K562 (cell line): ENCODE measurements around the gene DDX20. TPM values are rescaled to one million over a fixed set of nuclear protein-coding genes. Genes with fewer than 3 reads are reported as not detected.

Experiments
- CTCF ChIP-seq, 3 experiments: IDR thresholded peaks in 2 of 3; conservative IDR thresholded peaks in 1 of 3; 2 replicates each; pipeline ENCODE4 v1.5.1; 2011 to 2012; ENCODE audit warnings: low read length in 3 of 3, mild to moderate bottlenecking in 3 of 3, control low read depth in 2 of 3, improper control_type of control experiment in 1 of 3, inconsistent platforms in 1 of 3, low read depth in 1 of 3, mixed read lengths in 1 of 3, moderate library complexity in 1 of 3; ENCODE audit not compliant: insufficient read depth in 2 of 3
- E2F4 ChIP-seq: sonication (generic); formaldehyde crosslinking; IDR thresholded peaks from 2 replicates; pipeline ENCODE4 v1.8.0; 2022; ENCODE audit warnings: mild to moderate bottlenecking, low read depth, missing genetic modification reagents
- FOS ChIP-seq: IDR thresholded peaks from 3 replicates; pipeline ENCODE4 v1.6.1; 2011; ENCODE audit not compliant: insufficient read length; ENCODE audit errors: extremely low read depth
- FOXM1 ChIP-seq, 2 experiments: fragments of 450-650 bp in 1 of 2; sonication (generic) in 1 of 2; formaldehyde crosslinking in 1 of 2; IDR thresholded peaks; 2 replicates each; pipeline versions ENCODE4 v1.6.1 to v1.9.0; 2017 to 2022; ENCODE audit warnings: low read depth in 2 of 2, mild to moderate bottlenecking in 2 of 2, missing genetic modification reagents in 1 of 2, moderate library complexity in 1 of 2
- GTF2A2 ChIP-seq: IDR thresholded peaks from 2 replicates; pipeline ENCODE4 v1.6.1; 2016; ENCODE audit warnings: mild to moderate bottlenecking, missing genetic modification characterization, missing compliant biosample characterization
- HNRNPUL1 ChIP-seq: fragments of 200-400 bp; formaldehyde crosslinking; IDR thresholded peaks from 2 replicates; pipeline ENCODE4 v1.6.1; 2017; ENCODE audit warnings: low read length
- HSF4 ChIP-seq: fragments of 250-450 bp; sonication (Bioruptor Pico); IDR thresholded peaks from 2 replicates; pipeline ENCODE4 v2.1.2; 2022; ENCODE audit warnings: mild to moderate bottlenecking, moderate library complexity, borderline replicate concordance
- KDM4B ChIP-seq, 2 experiments: fragments of 450-650 bp in 1 of 2; sonication (generic) in 1 of 2; IDR thresholded peaks; 2 replicates each; pipeline ENCODE4 v1.6.1; 2016 to 2017; ENCODE audit warnings: borderline replicate concordance in 2 of 2, antibody characterized with exemption in 1 of 2, low read depth in 1 of 2, mild to moderate bottlenecking in 1 of 2
- MNT ChIP-seq, 2 experiments: fragments of 450-650 bp; conservative IDR thresholded peaks; 2 replicates each; pipeline ENCODE4 v1.6.1; 2017; ENCODE audit warnings: mild to moderate bottlenecking in 2 of 2, moderate library complexity in 2 of 2
- MTA3 ChIP-seq: fragments of 450-650 bp; formaldehyde crosslinking; IDR thresholded peaks from 2 replicates; pipeline ENCODE4 v1.6.1; 2017; ENCODE audit warnings: mild to moderate bottlenecking, borderline replicate concordance
- NFYB ChIP-seq: IDR thresholded peaks from 2 replicates; pipeline ENCODE4 v1.6.1; 2011; ENCODE audit warnings: mild to moderate bottlenecking, moderate library complexity; ENCODE audit not compliant: insufficient read length; ENCODE audit errors: extremely low read depth
- NRF1 ChIP-seq, 2 experiments: fragments of 450-650 bp; IDR thresholded peaks in 1 of 2; conservative IDR thresholded peaks in 1 of 2; 2 replicates each; pipeline ENCODE4 v1.6.1; 2014; ENCODE audit warnings: mild to moderate bottlenecking in 2 of 2
- TAF1 ChIP-seq: IDR thresholded peaks from 2 replicates; pipeline ENCODE4 v1.6.1; 2011; ENCODE audit warnings: mild to moderate bottlenecking, low read length, moderate library complexity; ENCODE audit not compliant: insufficient read depth, control insufficient read depth, severe bottlenecking; ENCODE audit errors: extremely low read depth
- TBP ChIP-seq: optimal IDR thresholded peaks from 2 replicates; pipeline ENCODE3; 2011; ENCODE audit warnings: low read depth, low read length, improper control_type of control experiment
- TEAD1 ChIP-seq, 2 experiments: fragments of 450-650 bp in 1 of 2; sonication (generic) in 1 of 2; formaldehyde crosslinking; IDR thresholded peaks; 2 replicates each; pipeline versions ENCODE4 v1.4.0 to v1.8.0; 2020 to 2022; ENCODE audit warnings: mild to moderate bottlenecking in 2 of 2, missing genetic modification reagents in 1 of 2
- XRCC5 ChIP-seq: fragments of 200-400 bp; formaldehyde crosslinking; IDR thresholded peaks from 2 replicates; pipeline ENCODE4 v1.6.1; 2017; ENCODE audit warnings: low read depth, mild to moderate bottlenecking, low read length
- ZBTB33 ChIP-seq: sonication (generic); formaldehyde crosslinking; IDR thresholded peaks from 2 replicates; pipeline ENCODE4 v1.8.1; 2023; ENCODE audit warnings: mild to moderate bottlenecking, missing genetic modification reagents
- ZNF232 ChIP-seq: sonication (generic); formaldehyde crosslinking; IDR thresholded peaks from 2 replicates; pipeline ENCODE4 v1.8.0; 2022; ENCODE audit warnings: mild to moderate bottlenecking, missing genetic modification reagents
- ZNF431 ChIP-seq: sonication (generic); formaldehyde crosslinking; IDR thresholded peaks from 2 replicates; pipeline ENCODE4 v1.8.0; 2022; ENCODE audit warnings: mild to moderate bottlenecking, missing genetic modification reagents
- polyA plus RNA-seq, 8 experiments: library from polyadenylated mRNA; depleted of rRNA in 4 of 8; stranded (reverse) in 5 of 8; unstranded in 3 of 8; fragments of >200 nt; fragmentation: Nextera tagmentation in 2 of 8; fragmentation: Illumina TruSeq in 1 of 8; extraction: Ambion mirVana in 2 of 8; extraction: Trizol in 1 of 8; gene quantifications; 2 replicates each; pipeline versions ENCODE4 v1.2.1 to v1.2.3, GENCODE V29; 2011 to 2014; ENCODE audit warnings: inconsistent platforms in 1 of 8, missing spikeins in 1 of 8
- total RNA-seq, 7 experiments: library from RNA; depleted of rRNA in 6 of 7; stranded (reverse); fragments of >200 nt in 6 of 7; fragmentation: Illumina TruSeq in 2 of 7; extraction: Trizol in 2 of 7; gene quantifications; 2 replicates each; pipeline versions ENCODE4 v1.2.1 to v1.2.3, GENCODE V29; 2011 to 2021; ENCODE audit warnings: low replicate concordance in 1 of 7

The DDX20 gene
- total and polyA plus RNA-seq, 9 of the 15 experiments (the other 6 are each of a cell fraction or from before 2014, with no cell fraction given): 8.3 to 33.4 (median 24.5) TPM

- peak; percentile 43 to 48; a peak in 3 of 4 replicates for TF ChIP-seq MNT (conservative IDR thresholded peaks at IDR 0.05)
- peak; percentile 92 for TF ChIP-seq NFYB
- no peak for TF ChIP-seq HNRNPUL1
- TF ChIP-seq ZNF431 (CRISPR knock-in tag): peak; percentile 92
- TF ChIP-seq TEAD1 (CRISPR knock-in tag; IDR thresholded peaks at IDR 0.05): peak in 1 of 2 experiments; percentile 79; a peak in 1 of 4 replicates
- peak; percentile 71; the same call in 1 of the 2 replicates for TF ChIP-seq MTA3
- TF ChIP-seq GTF2A2 (tag): 0 out of 2 replicates have a peak, but pooled peaks have one; percentile 34
- 0 out of 2 replicates have a peak, but pooled peaks have one; percentile 41 for TF ChIP-seq XRCC5
- TF ChIP-seq KDM4B (IDR thresholded peaks at IDR 0.05; ENCODE audit: borderline replicate concordance in 2 of 2, low read depth in 1 of 2): no peak
- TF ChIP-seq HSF4 (CRISPR knock-in tag): no peak
- no peak for TF ChIP-seq FOXM1 (IDR thresholded peaks at IDR 0.05; ENCODE audit: low read depth)
- peak; percentile 70; the same call in 1 of the 2 replicates for TF ChIP-seq FOXM1 (CRISPR knock-in tag; IDR thresholded peaks at IDR 0.05; ENCODE audit: low read depth)
- peak; percentile 80 for TF ChIP-seq FOS
- no peak for TF ChIP-seq CTCF (IDR thresholded peaks at IDR 0.05 in 2 of 3, conservative IDR thresholded peaks at IDR 0.05 in 1 of 3; ENCODE audit: insufficient read depth in 2 of 3, low read depth in 1 of 3, low read length in 3 of 3)
- peak; percentile 16 for TF ChIP-seq TAF1
- TF ChIP-seq ZBTB33: peak; percentile 86
- peak; percentile 97 for TF ChIP-seq ZNF232 (CRISPR knock-in tag)
- TF ChIP-seq TBP: peak; percentile 22
- TF ChIP-seq NRF1 (conservative IDR thresholded peaks at IDR 0.05 in 1 of 2, IDR thresholded peaks at IDR 0.05 in 1 of 2): peak; percentile 88 to 89
- TF ChIP-seq E2F4 (CRISPR knock-in tag): peak; percentile 81; the same call in 1 of the 2 replicates
These were observed 16.3 kb upstream of the DDX20 start, which contains the start of gene INKA2 (continued) for GRCh38 chr1:111739194-111739924.
